HG03139 (cell line): ENCODE data around the gene TUFT1.
"Not testable (repeated sequence)": the region's sequence is repeated elsewhere in the genome, so short reads cannot be mapped to it uniquely, and the experiment has no call there.

Source experiments
- ATAC-seq: cut with Tn5 transposase; IDR thresholded peaks from one replicate; pipeline ENCODE4 v1.9.1; 2021; ENCODE audit not compliant: unreplicated experiment

TUFT1 gene

GRCh38 chr1:151512326-151512725 lies 27.8 kb upstream of the TUFT1 start:
- ATAC-seq = no peak

GRCh38 chr1:151512801-151513625 lies 27.1 kb upstream of the TUFT1 start:
- no peak for ATAC-seq

GRCh38 chr1:151513626-151514121 lies 26.4 kb upstream of the TUFT1 start:
- no peak for ATAC-seq

GRCh38 chr1:151514366-151514765 lies 25.7 kb upstream of the TUFT1 start:
- no peak for ATAC-seq

GRCh38 chr1:151515265-151515664 lies 24.8 kb upstream of the TUFT1 start:
- no peak for ATAC-seq

GRCh38 chr1:151516031-151516511 lies 24.0 kb upstream of the TUFT1 start:
- ATAC-seq = no peak

GRCh38 chr1:151518431-151518830 lies 21.7 kb upstream of the TUFT1 start:
- ATAC-seq = no peak

- no peak for ATAC-seq
These were observed 21.2 kb upstream of the TUFT1 start for GRCh38 chr1:151518936-151519335.

GRCh38 chr1:151519667-151520066 lies 20.4 kb upstream of the TUFT1 start:
- ATAC-seq = no peak

GRCh38 chr1:151520359-151520758 lies 19.8 kb upstream of the TUFT1 start:
- no peak for ATAC-seq

- ATAC-seq = not testable (repeated sequence)
These were observed 17.7 kb upstream of the TUFT1 start for GRCh38 chr1:151522427-151522826.

- no peak for ATAC-seq
These were observed 16.8 kb upstream of the TUFT1 start for GRCh38 chr1:151523326-151523725.

- ATAC-seq = no peak
These were observed 15.4 kb upstream of the TUFT1 start for GRCh38 chr1:151524736-151525135.

GRCh38 chr1:151526735-151527525 lies 13.2 kb upstream of the TUFT1 start:
- no peak for ATAC-seq

- no peak for ATAC-seq
These were observed 10.9 kb upstream of the TUFT1 start for GRCh38 chr1:151529211-151529702.

GRCh38 chr1:151529781-151530180 lies 10.3 kb upstream of the TUFT1 start:
- no peak for ATAC-seq

GRCh38 chr1:151530461-151530860 lies 9.6 kb upstream of the TUFT1 start:
- no peak for ATAC-seq

GRCh38 chr1:151533870-151534269 lies 6.2 kb upstream of the TUFT1 start:
- ATAC-seq = no peak

GRCh38 chr1:151534662-151535278 lies 5.3 kb upstream of the TUFT1 start:
- ATAC-seq = no peak

GRCh38 chr1:151535326-151536271 lies 4.5 kb upstream of the TUFT1 start:
- ATAC-seq = no peak
